ENCODE data around the gene RNLS.
"Not testable (repeated sequence)": the region's sequence is repeated elsewhere in the genome, so short reads cannot be mapped to it uniquely, and the experiment has no call there.

The RNLS gene

DNA sequence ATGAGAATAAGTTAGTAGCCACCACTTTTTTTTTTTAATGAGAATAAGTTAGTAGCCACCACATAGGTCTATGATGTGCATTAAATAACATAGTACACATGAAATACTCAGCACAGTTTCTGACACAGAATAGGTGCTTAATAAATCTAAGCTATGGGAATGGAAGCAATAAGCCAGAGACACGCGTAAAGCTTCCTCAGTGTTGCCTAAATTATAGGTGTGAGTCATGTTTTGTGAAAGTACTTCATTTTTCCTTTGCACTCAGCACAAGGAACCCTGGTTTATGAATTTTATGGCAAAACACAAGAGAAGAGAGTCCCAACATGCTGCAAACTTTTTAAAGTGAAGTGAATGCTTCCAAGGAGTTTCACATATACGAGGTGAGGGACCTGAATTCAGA lies 267.4 kb downstream of the RNLS start:
- DNase-seq (ENCODE audit: extremely low read depth, low read depth): no peak
- TF ChIP-seq, protein P1, sequence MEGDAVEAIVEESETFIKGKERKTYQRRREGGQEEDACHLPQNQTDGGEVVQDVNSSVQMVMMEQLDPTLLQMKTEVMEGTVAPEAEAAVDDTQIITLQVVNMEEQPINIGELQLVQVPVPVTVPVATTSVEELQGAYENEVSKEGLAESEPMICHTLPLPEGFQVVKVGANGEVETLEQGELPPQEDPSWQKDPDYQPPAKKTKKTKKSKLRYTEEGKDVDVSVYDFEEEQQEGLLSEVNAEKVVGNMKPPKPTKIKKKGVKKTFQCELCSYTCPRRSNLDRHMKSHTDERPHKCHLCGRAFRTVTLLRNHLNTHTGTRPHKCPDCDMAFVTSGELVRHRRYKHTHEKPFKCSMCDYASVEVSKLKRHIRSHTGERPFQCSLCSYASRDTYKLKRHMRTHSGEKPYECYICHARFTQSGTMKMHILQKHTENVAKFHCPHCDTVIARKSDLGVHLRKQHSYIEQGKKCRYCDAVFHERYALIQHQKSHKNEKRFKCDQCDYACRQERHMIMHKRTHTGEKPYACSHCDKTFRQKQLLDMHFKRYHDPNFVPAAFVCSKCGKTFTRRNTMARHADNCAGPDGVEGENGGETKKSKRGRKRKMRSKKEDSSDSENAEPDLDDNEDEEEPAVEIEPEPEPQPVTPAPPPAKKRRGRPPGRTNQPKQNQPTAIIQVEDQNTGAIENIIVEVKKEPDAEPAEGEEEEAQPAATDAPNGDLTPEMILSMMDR (IDR thresholded peaks at IDR 0.05; ENCODE audit: low read depth, low read length): no peak

DNA sequence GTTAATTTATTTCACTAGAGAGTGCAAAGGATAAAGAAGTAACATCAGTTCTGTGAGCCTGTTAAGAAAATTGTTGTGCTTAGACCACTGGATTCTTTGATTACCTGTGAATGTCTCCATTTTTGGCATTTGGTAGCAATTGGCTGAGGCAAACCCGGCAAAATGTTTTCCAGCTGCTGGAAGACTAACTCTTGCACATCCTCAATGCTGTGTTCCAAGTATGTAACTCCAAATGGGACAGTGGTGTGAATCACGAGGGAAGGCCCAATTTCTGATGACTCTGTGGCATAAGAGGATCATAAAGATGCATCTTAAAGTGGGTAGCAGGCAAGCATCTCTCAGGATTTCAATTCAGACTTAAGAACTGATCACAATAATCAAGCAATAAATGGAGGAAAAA lies 268.8 kb downstream of the RNLS start:
- TF ChIP-seq, protein P1 (IDR thresholded peaks at IDR 0.05; ENCODE audit: low read depth, low read length): no peak
- DNase-seq (ENCODE audit: extremely low read depth, low read depth): no peak

DNA sequence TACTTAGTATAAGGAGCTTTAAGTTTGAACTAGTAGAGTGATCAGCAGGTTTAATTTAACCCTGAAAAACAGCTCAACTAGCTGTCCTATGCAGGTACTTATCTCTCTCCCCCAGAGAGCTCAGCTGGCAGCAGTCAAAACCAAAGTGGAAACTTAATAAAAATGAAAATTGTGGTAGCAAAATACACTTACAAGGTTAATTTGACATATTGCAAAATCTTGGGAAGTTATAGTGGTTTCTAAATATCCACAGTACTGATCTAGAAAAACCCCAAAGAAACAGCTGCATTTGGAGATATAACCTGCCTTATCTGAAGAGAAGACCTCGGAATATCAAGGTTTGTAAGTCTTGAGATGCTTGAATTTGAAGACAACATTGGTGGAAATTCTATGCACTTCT lies 269.2 kb downstream of the RNLS start:
- TF ChIP-seq, protein P1 (IDR thresholded peaks at IDR 0.05; ENCODE audit: low read depth, low read length): no peak
- no peak for DNase-seq (ENCODE audit: extremely low read depth, low read depth)

DNA sequence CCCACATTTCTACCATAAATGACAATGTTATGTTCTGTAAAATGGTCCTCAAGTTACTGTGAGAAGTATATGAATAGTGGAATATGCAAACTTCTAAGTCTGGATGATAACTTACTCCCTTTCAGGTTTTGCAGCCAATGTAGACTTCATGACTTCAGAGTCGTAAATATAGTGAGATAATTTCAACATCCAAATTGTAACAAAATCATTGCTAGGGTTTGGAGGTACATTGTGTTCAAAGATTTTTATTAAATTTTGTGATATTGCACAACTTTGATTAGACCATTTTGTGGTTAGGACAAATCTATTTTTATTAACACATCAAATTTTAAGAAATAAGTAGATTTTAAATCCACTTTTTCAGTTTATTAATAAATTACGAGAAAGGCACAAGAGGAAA lies 270.3 kb downstream of the RNLS start:
- no peak for DNase-seq (ENCODE audit: extremely low read depth, low read depth)
- TF ChIP-seq, protein P1 (IDR thresholded peaks at IDR 0.05; ENCODE audit: low read depth, low read length): no peak

DNA sequence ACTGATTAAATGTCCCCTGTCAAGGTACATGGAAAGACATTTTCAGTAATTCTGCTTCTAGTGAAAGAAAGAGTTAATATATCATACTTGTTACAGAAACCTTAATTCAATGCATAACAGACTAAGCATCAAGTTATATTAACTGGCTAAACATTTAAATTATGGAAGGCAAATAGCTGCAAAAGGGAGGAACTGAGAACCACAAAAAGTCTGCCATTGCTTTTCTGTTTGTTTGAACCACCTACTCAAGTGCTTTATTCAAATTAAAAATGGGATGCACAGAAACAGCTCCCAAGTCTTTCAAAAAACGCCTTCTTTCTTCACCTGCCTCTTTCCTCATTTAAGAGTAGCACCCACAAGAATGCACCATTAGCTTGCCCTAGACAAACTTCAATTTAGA lies 271.9 kb downstream of the RNLS start:
- TF ChIP-seq, protein P1 (IDR thresholded peaks at IDR 0.05; ENCODE audit: low read depth, low read length): no peak
- no peak for DNase-seq (ENCODE audit: extremely low read depth, low read depth)

DNA sequence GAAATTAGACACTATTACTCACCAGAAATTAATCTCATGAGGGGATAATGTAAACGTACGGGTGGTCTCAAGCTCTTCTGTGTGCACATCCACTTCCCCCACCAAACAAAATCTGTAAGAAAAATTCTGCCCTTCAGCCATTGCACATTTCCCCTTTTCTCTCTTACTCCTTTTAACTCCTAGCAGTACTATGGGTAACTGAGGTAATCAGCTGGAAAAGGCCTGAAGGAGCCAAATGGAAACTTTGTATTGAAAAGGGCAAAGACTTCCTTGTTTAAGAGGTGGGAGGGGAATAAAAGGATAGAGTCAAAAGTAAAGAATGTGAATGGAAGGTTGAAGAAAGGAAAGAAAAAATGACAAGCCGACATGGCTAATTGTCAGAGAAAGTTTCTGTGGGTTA lies 273.8 kb downstream of the RNLS start:
- DNase-seq (ENCODE audit: extremely low read depth, low read depth): no peak
- TF ChIP-seq, protein P1 (IDR thresholded peaks at IDR 0.05; ENCODE audit: low read depth, low read length): no peak

DNA sequence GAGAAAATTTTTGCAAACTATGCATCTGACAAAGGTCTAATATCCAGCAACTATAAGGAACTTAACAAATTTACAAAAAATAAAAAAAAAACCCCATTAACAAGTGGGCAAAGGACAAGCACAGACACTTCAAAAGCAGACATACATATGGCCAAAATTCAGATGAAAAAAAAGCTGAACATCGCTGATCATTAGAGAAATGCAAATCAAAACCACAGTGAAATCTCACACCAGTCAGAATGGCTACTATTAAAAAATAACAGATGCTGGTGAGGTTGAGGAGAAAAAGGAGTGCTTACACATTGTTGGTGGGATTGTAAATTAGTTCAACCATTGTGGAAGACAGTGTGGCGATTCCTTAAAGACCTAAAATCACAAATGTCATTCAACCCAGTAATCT lies 274.8 kb downstream of the RNLS start:
- DNase-seq (ENCODE audit: extremely low read depth, low read depth): not testable (repeated sequence)

DNA sequence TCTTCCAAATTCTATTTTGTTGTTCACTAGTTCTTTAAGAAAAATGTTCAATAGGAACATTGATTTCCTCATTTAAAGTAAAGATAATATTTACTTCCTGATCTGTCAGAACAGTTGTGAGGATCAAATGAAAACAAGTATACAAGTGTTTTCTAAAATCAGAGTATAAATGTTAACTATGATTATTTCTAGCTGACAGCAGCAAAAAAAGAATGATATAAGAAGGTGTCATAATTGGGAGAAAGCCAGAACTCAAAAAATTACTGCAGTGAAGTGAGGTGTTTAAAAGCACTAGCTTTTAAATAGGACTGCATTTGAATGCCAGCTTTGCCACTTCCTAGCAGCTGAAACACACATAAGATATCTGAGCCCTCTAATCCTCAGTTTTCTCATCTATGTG lies 283.3 kb downstream of the RNLS start:
- TF ChIP-seq, protein P1 (IDR thresholded peaks at IDR 0.05; ENCODE audit: low read depth, low read length): no peak
- no peak for DNase-seq (ENCODE audit: extremely low read depth, low read depth)

Measured in AG09319 (cell line).